Endothelial cell of umbilical vein (primary cell): ENCODE data around the gene UBE2G1. TPM values are rescaled to one million over a fixed set of nuclear protein-coding genes. Genes with fewer than 3 reads are reported as not detected.

Experiments used
- BruUV-seq: library from RNA; stranded (reverse); fragments of 400-500 nt; replicated peaks from 2 replicates; lab custom pipeline; 2021; lab: Mats Ljungman, UMichigan
- CTCF ChIA-PET: fragments of 300-600, 350-600 bp; sonication (Branson Sonifier 250); formaldehyde crosslinking; loops from one replicate; lab custom pipeline; 2021; ENCODE audit warnings: antibody characterized with exemption, inconsistent platforms; lab: Charles Lee
- POLR2A ChIA-PET: fragments of 300-600, 350-600 bp; sonication (Branson Sonifier 250); formaldehyde crosslinking; loops from one replicate; lab custom pipeline; 2021; ENCODE audit warnings: antibody characterized with exemption, inconsistent platforms; lab: Charles Lee
- DNase-seq: peaks from one replicate; pipeline ENCODE4 v3.0.0-alpha.2; 2011; ENCODE audit warnings: low read depth, low spot score
- FAIRE-seq: peaks from 2 replicates; lab custom pipeline; 2011; peaks lifted over from hg19 to GRCh38; lab: Jason Lieb, UNC
- H2AFZ ChIP-seq: 2 replicates; pipeline ENCODE4 v1.6.0; 2012; ENCODE audit warnings: low read depth, low read length, control low read depth, inconsistent platforms
- H3K27ac ChIP-seq: 2 replicates; pipeline ENCODE4 v1.5.1; 2011; ENCODE audit warnings: low read depth, mild to moderate bottlenecking, control low read depth, low read length, moderate library complexity; ENCODE audit not compliant: insufficient read depth
- H3K27me3 ChIP-seq, 2 experiments: 2 replicates each; pipeline versions ENCODE4 v1.6.0 to v1.6.1; 2011; ENCODE audit warnings: low read length in 2 of 2, mixed read lengths in 1 of 2; ENCODE audit not compliant: control insufficient read depth in 2 of 2, insufficient read depth in 2 of 2
- H3K36me3 ChIP-seq, 2 experiments: 2 replicates in 1 of 2; 3 replicates in 1 of 2; pipeline ENCODE4 v1.5.1; 2011; ENCODE audit warnings: low read length in 2 of 2, mild to moderate bottlenecking in 1 of 2, moderate library complexity in 1 of 2; ENCODE audit not compliant: control insufficient read depth in 2 of 2, insufficient read depth in 2 of 2; ENCODE audit errors: extremely low read depth in 1 of 2
- H3K4me1 ChIP-seq: 3 replicates; pipeline ENCODE4 v1.5.1; 2011; ENCODE audit warnings: mild to moderate bottlenecking, low read length; ENCODE audit not compliant: control insufficient read depth, insufficient read depth; ENCODE audit errors: extremely low read depth
- H3K4me2 ChIP-seq: 2 replicates; pipeline ENCODE4 v1.6.1; 2011; ENCODE audit warnings: low read length, control low read depth, mixed read lengths; ENCODE audit not compliant: insufficient read depth
- H3K4me3 ChIP-seq, 3 experiments: fragments of 200-600 bp in 1 of 3; sonication (generic), shearing (Covaris generic) in 1 of 3; replicated peaks in 1 of 3; 2 replicates each; pipeline ENCODE4 v1.5.1; 2011 to 2016; ENCODE audit warnings: control low read depth in 3 of 3, low read length in 3 of 3, mild to moderate bottlenecking in 2 of 3, inconsistent platforms in 1 of 3, low read depth in 1 of 3, moderate library complexity in 1 of 3; ENCODE audit not compliant: insufficient read depth in 1 of 3
- H3K79me2 ChIP-seq: 2 replicates; pipeline ENCODE4 v1.6.0; 2012; ENCODE audit warnings: low read length, inconsistent platforms; ENCODE audit not compliant: control insufficient read depth, insufficient read depth
- H3K9ac ChIP-seq: replicated peaks from 2 replicates; pipeline ENCODE3; 2011; ENCODE audit warnings: low read length, control low read depth; ENCODE audit not compliant: insufficient read depth; ENCODE audit errors: extremely low read depth
- H3K9me1 ChIP-seq: replicated peaks from 3 replicates; pipeline ENCODE4 v1.6.0; 2011; ENCODE audit warnings: mild to moderate bottlenecking, low read length; ENCODE audit not compliant: control insufficient read depth, insufficient read depth; ENCODE audit errors: extremely low read depth
- H3K9me3 ChIP-seq: replicated peaks from 2 replicates; pipeline ENCODE4 v1.5.1; 2012; ENCODE audit warnings: low read length, inconsistent platforms; ENCODE audit not compliant: control insufficient read depth, insufficient read depth
- H4K20me1 ChIP-seq: replicated peaks from 2 replicates; pipeline ENCODE3; 2011; ENCODE audit warnings: mild to moderate bottlenecking, low read length; ENCODE audit not compliant: control insufficient read depth, insufficient read depth; ENCODE audit errors: extremely low read depth
- CTCF ChIP-seq, 2 donors: IDR thresholded peaks; 1 replicate in 1 of 2; 2 replicates in 1 of 2; pipeline ENCODE4 v1.5.1; 2011; ENCODE audit warnings: low read length in 2 of 2, mild to moderate bottlenecking in 2 of 2, moderate library complexity in 2 of 2, control low read depth in 1 of 2, inconsistent platforms in 1 of 2, low read depth in 1 of 2; ENCODE audit not compliant: insufficient read depth in 1 of 2; ENCODE audit errors: extremely low read depth in 1 of 2
- EZH2 ChIP-seq: IDR thresholded peaks from 2 replicates; pipeline ENCODE4 v1.6.1; 2012; ENCODE audit warnings: borderline replicate concordance, low read depth, mild to moderate bottlenecking, moderate library complexity, low read length, inconsistent platforms; ENCODE audit not compliant: severe bottlenecking
- FOS ChIP-seq: IDR thresholded peaks from 2 replicates; pipeline ENCODE4 v1.6.1; 2011; ENCODE audit warnings: mild to moderate bottlenecking, low read length, moderate library complexity, borderline replicate concordance; ENCODE audit not compliant: insufficient read depth
- GATA2 ChIP-seq: IDR thresholded peaks from 2 replicates; pipeline ENCODE4 v1.7.0; 2011; ENCODE audit warnings: low read depth, mild to moderate bottlenecking, moderate library complexity, mixed read lengths, low read length; ENCODE audit not compliant: insufficient read length, insufficient read depth
- JUN ChIP-seq: IDR thresholded peaks from 2 replicates; pipeline ENCODE4 v1.6.1; 2011; ENCODE audit warnings: borderline replicate concordance, low read depth; ENCODE audit not compliant: insufficient read length, insufficient read depth
- MYC ChIP-seq: IDR thresholded peaks from one replicate; pipeline ENCODE4 v1.6.1; 2011; ENCODE audit warnings: mild to moderate bottlenecking, low read depth, low read length
- POLR2A ChIP-seq: IDR thresholded peaks from 2 replicates; pipeline ENCODE4 v1.6.1; 2012; ENCODE audit warnings: low read depth, mild to moderate bottlenecking, control low read depth, low read length
- POLR2AphosphoS5 ChIP-seq: IDR thresholded peaks from 2 replicates; pipeline ENCODE4 v1.6.1; 2012; ENCODE audit warnings: low read depth, mild to moderate bottlenecking, control low read depth, low read length, moderate library complexity; ENCODE audit not compliant: insufficient read depth
- dilution Hi-C: fragments of 300-500 bp; cut with MboI; formaldehyde crosslinking; loops from one replicate; pipeline ENCODE4 v1.15.0; 2019; ENCODE audit warnings: low sequenced_read_pairs; ENCODE audit not compliant: extremely low pct_ligation_motif_present
- intact Hi-C: fragments of 100-400 bp; cut with micrococcal nuclease; formaldehyde crosslinking; loops from one replicate; pipeline ENCODE4 v1.10.0; 2022
- polyA plus RNA-seq, 4 experiments: library from polyadenylated mRNA; depleted of rRNA in 3 of 4; stranded (reverse) in 3 of 4; unstranded in 1 of 4; fragments of >200 nt; gene quantifications; 2 replicates each; pipeline versions ENCODE4 v1.2.1 to v1.2.3, GENCODE V29; 2011 to 2012; ENCODE audit warnings: missing spikeins in 1 of 4
- total RNA-seq: library from RNA; stranded (reverse); gene quantifications from 2 replicates; pipeline ENCODE4 v1.2.3, GENCODE V29; 2021
- TF ChIP-seq, protein P1 (sequence below): IDR thresholded peaks from 2 replicates; pipeline ENCODE4 v1.6.1; 2011; ENCODE audit not compliant: insufficient read depth, insufficient read length

UBE2G1 gene
- total and polyA plus RNA-seq, 2 donors (not counting 3 experiments of a cell fraction or from before 2014, with no cell fraction given): 29.2 to 79.6 TPM

DNA sequence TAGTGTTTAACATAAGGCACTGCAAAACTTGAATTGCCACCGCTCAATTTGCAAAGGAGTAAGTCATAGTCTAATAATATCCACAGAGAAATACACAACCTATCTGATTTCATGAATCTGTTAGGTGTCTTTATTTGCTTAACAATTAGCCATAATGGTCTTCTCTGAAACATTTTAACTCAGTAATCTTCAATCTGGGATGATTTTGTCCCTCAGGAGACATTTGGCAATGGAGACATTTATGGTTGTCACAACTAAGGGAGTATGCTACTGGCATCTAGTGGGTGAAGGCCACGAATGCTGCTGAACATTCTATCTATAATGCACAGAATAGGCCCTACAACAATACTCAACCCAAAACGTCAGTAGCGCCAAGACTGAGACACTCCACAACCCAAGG, 4.3 kb downstream of the UBE2G1 start:
- POLR2A ChIA-PET: no interaction called here
- Histone ChIP-seq H4K20me1 (peaks cover 10% of the 10 kb centered on the region), H3K9me3 (no peaks in the 10 kb centered on the region), H2AFZ (no peak overlapping the region), H3K4me2 (no peak overlapping the region), H3K36me3 (no peaks in the 10 kb centered on the region), H3K4me3 (no peak overlapping the region), H3K9me1 (no peaks in the 10 kb centered on the region), H3K27ac (no peak overlapping the region), H3K79me2 (peaks cover 92% of the 10 kb centered on the region), H3K27me3 (no peaks in the 10 kb centered on the region), H3K9ac (no peak overlapping the region), H3K4me1 (peaks cover 4% of the 10 kb centered on the region)
- no peak for FAIRE-seq
- CTCF ChIA-PET: no interaction called here
- intact Hi-C loops (no loop called here), dilution Hi-C loops (no loop called here)
- TF ChIP-seq GATA2: no peak
- no TSS peak for BruUV-seq
- no peak for DNase-seq

GRCh38 chr17:4358154-4358553, 8.3 kb downstream of the UBE2G1 start:
- Histone ChIP-seq H3K9ac (no peak overlapping the region), H3K4me1 (no peaks in the 10 kb centered on the region), H3K9me1 (no peaks in the 10 kb centered on the region), H3K4me2 (no peak overlapping the region), H3K36me3 (no peaks in the 10 kb centered on the region), H4K20me1 (peaks cover 21% of the 10 kb centered on the region), H3K27me3 (no peaks in the 10 kb centered on the region), H2AFZ (no peak overlapping the region), H3K27ac (no peak overlapping the region), H3K4me3 (no peak overlapping the region), H3K79me2 (peaks cover 98% of the 10 kb centered on the region), H3K9me3 (no peaks in the 10 kb centered on the region)
- no TSS peak for BruUV-seq
- dilution Hi-C loops: no loop called here
- intact Hi-C loops: no loop called here
- DNase-seq: no peak
- ChIA-PET CTCF (interaction anchor here (0.7 kb wide), 1 partner anchor 12 kb away, joined by 3 read pairs; no protein-coding TSS in a partner anchor), POLR2A (no interaction called here)
- FAIRE-seq: no peak
- TF ChIP-seq GATA2 (no peak), EZH2 (no peak), JUN (no peak), MYC (no peak), CTCF (IDR thresholded peaks at IDR 0.05; ENCODE audit: extremely low read depth in 1 of 2, insufficient read depth in 1 of 2, low read depth in 1 of 2, low read length in 2 of 2) (no peak), POLR2A (no peak), FOS (no peak), POLR2AphosphoS5 (no peak)
- TF ChIP-seq, protein P1, sequence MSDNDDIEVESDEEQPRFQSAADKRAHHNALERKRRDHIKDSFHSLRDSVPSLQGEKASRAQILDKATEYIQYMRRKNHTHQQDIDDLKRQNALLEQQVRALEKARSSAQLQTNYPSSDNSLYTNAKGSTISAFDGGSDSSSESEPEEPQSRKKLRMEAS: no peak
